GM12864 (cell line): Measurements from ENCODE around the gene PDZD2.

Source experiments
- DNase-seq: peaks from one replicate; pipeline ENCODE4 v3.0.0-alpha.2; 2011; ENCODE audit warnings: low read depth
- H3K4me3 ChIP-seq: 2 replicates; pipeline ENCODE4 v1.5.1; 2011; ENCODE audit warnings: mild to moderate bottlenecking, low read depth, low read length, control low read depth
- TF ChIP-seq, protein P1 (sequence below): IDR thresholded peaks from 2 replicates; pipeline ENCODE4 v1.5.1; 2011; ENCODE audit warnings: low read depth, mild to moderate bottlenecking, moderate library complexity, low read length, control low read depth, inconsistent platforms; ENCODE audit errors: missing control alignments

Gene PDZD2

GRCh38 chr5:31623249-31623648, 15.7 kb upstream of the PDZD2 start:
- DNase-seq, result no peak
- TF ChIP-seq, protein P1, sequence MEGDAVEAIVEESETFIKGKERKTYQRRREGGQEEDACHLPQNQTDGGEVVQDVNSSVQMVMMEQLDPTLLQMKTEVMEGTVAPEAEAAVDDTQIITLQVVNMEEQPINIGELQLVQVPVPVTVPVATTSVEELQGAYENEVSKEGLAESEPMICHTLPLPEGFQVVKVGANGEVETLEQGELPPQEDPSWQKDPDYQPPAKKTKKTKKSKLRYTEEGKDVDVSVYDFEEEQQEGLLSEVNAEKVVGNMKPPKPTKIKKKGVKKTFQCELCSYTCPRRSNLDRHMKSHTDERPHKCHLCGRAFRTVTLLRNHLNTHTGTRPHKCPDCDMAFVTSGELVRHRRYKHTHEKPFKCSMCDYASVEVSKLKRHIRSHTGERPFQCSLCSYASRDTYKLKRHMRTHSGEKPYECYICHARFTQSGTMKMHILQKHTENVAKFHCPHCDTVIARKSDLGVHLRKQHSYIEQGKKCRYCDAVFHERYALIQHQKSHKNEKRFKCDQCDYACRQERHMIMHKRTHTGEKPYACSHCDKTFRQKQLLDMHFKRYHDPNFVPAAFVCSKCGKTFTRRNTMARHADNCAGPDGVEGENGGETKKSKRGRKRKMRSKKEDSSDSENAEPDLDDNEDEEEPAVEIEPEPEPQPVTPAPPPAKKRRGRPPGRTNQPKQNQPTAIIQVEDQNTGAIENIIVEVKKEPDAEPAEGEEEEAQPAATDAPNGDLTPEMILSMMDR, result no peak
- H3K4me3 ChIP-seq, result no peak overlapping the region

GRCh38 chr5:31625394-31625793, 13.5 kb upstream of the PDZD2 start:
- no peak for DNase-seq
- no peak overlapping the region for H3K4me3 ChIP-seq
- TF ChIP-seq, protein P1, result no peak

DNA sequence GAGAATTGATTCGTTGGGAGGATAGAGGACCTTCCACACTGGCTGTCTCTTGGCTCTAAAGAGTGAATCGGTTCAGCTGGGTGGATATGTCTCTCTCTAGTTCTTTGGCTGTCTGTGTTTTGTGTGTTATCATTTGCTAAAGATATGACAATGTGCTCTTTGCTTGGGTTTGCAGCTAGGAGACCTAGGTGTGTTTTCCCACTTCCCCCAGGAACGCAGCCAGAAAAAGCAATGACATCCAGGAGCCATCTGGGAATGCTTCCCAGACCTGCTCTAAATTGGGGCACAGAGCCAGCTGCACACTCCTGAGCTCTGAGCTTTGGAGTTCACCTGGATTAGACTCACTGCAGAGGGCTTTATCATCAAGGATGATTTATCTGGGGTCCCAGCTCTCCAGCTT, 12.8 kb upstream of the PDZD2 start:
- TF ChIP-seq, protein P1, result no peak
- no peak overlapping the region for H3K4me3 ChIP-seq
- DNase-seq, result no peak

GRCh38 chr5:31626604-31627234, 12.2 kb upstream of the PDZD2 start:
- TF ChIP-seq, protein P1, result no peak
- DNase-seq, result no peak
- no peak overlapping the region for H3K4me3 ChIP-seq

GRCh38 chr5:31630931-31631330, 8.0 kb upstream of the PDZD2 start:
- no peak for DNase-seq
- TF ChIP-seq, protein P1, result no peak
- no peak overlapping the region for H3K4me3 ChIP-seq

DNA sequence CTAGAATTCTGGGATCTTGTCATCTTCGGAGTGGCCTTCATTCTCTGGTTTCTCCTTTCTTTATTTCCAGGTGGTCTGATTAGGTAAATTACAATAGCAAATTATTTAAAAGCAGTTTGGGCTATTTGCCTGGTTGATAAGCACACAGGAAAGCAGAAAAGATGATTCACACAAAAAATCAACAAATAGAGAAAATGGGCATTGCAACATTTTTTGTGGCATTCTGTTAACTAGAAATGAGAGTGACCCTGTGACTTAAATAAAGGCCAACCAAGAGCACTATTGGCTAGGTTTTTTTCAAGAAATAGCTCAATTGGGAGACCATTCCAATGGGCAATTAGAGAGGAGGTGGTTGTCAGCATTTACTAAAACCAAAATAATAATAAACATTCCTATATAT, 6.5 kb upstream of the PDZD2 start:
- H3K4me3 ChIP-seq, result no peak overlapping the region
- no peak for DNase-seq
- TF ChIP-seq, protein P1, result no peak

DNA sequence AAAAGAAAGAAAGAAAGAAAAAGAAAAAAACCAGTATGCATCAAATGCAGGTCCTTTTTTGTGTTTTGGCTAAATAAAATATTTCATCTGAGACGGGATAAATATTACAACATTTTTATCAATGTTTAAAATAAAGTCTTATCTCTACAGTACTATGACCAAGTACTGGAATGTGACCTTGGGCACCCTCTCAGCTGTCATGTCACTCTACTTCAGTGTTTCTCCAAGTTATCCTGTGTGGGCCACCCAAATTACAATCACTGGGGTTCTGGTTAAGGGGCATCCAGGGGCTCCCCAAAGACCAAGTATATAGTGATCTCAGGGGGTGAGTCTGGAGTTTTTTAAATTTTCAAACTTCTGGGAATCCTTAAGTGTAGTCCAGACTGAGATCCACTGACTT, 3.5 kb upstream of the PDZD2 start:
- TF ChIP-seq, protein P1, result no peak
- H3K4me3 ChIP-seq, result no peak overlapping the region
- no peak for DNase-seq
